GM19463 (cell line): ENCODE results near the gene KCNN1.
"Not testable (repeated sequence)": the region's sequence is repeated elsewhere in the genome, so short reads cannot be mapped to it uniquely, and the experiment has no call there.

ENCODE experiments used
- ATAC-seq: cut with Tn5 transposase; IDR thresholded peaks from one replicate; pipeline ENCODE4 v1.9.1; 2021; ENCODE audit warnings: mild to moderate bottlenecking, moderate library complexity; ENCODE audit not compliant: unreplicated experiment

Gene KCNN1

GRCh38 chr19:17999684-18000479 is 33.0 kb downstream of the KCNN1 start:
- ATAC-seq = no peak

GRCh38 chr19:18000480-18000914 is 33.6 kb downstream of the KCNN1 start:
- ATAC-seq = no peak

GRCh38 chr19:18000915-18001776 is 34.2 kb downstream of the KCNN1 start:
- ATAC-seq = peak; percentile 58

GRCh38 chr19:18001777-18002345 is 35.0 kb downstream of the KCNN1 start:
- ATAC-seq = no peak

GRCh38 chr19:18002347-18002850 is 35.5 kb downstream of the KCNN1 start:
- no peak for ATAC-seq

GRCh38 chr19:18005750-18006149 is 38.8 kb downstream of the KCNN1 start:
- not testable (repeated sequence) for ATAC-seq

GRCh38 chr19:18007044-18007916 is 40.4 kb downstream of the KCNN1 start:
- peak; percentile 56 for ATAC-seq

GRCh38 chr19:18007917-18008673 is 41.2 kb downstream of the KCNN1 start, which contains the start of gene ARRDC2:
Gene ARRDC2 (plus strand): TSS chr19:18008170. CDS start chr19:18008311, 141 bp downstream.
- no peak for ATAC-seq

- no peak for ATAC-seq
Measured at GRCh38 chr19:18008814-18009213, 41.9 kb downstream of the KCNN1 start.

GRCh38 chr19:18009412-18010066 is 42.6 kb downstream of the KCNN1 start:
- no peak for ATAC-seq

- ATAC-seq = no peak
Measured at GRCh38 chr19:18010149-18010548, 43.2 kb downstream of the KCNN1 start.

- ATAC-seq = no peak
Measured at GRCh38 chr19:18013210-18014111, 46.6 kb downstream of the KCNN1 start.

GRCh38 chr19:18014197-18014596 is 47.3 kb downstream of the KCNN1 start:
- no peak for ATAC-seq

- ATAC-seq = no peak
Measured at GRCh38 chr19:18016209-18016910, 49.5 kb downstream of the KCNN1 start.

GRCh38 chr19:18017275-18018083 is 50.6 kb downstream of the KCNN1 start:
- ATAC-seq = no peak
